DOHH2 (cell line): Measurements from ENCODE around the gene RAX2.
"Not testable (repeated sequence)": the region's sequence is repeated elsewhere in the genome, so short reads cannot be mapped to it uniquely, and the experiment has no call there.

ENCODE experiments used
- H3F3A ChIP-seq: fragments of 200-600 bp; sonication (generic), shearing (Covaris generic); 2 replicates; pipeline ENCODE4 v1.6.0; 2016; ENCODE audit warnings: antibody characterized with exemption, mild to moderate bottlenecking; ENCODE audit not compliant: control insufficient read depth, insufficient read depth
- H3K27ac ChIP-seq: fragments of 200-600 bp; sonication (generic); 2 replicates; pipeline ENCODE4 v1.5.1; 2014; ENCODE audit warnings: low read depth, mild to moderate bottlenecking, low read length, moderate library complexity
- H3K27me3 ChIP-seq: fragments of 200-600 bp; sonication (generic); 2 replicates; pipeline ENCODE4 v1.6.1; 2014; ENCODE audit warnings: mild to moderate bottlenecking, low read length, mixed read lengths; ENCODE audit not compliant: control insufficient read depth
- H3K36me3 ChIP-seq: fragments of 200-600 bp; sonication (generic); 2 replicates; pipeline ENCODE4 v1.6.1; 2014; ENCODE audit warnings: mild to moderate bottlenecking, low read length, moderate library complexity, mixed read lengths; ENCODE audit not compliant: control insufficient read depth
- H3K4me1 ChIP-seq: fragments of 200-600 bp; sonication (generic); 2 replicates; pipeline ENCODE4 v1.6.1; 2014; ENCODE audit warnings: mild to moderate bottlenecking, low read length, mixed read lengths; ENCODE audit not compliant: control insufficient read depth
- H3K4me2 ChIP-seq: fragments of 200-600 bp; sonication (generic); 2 replicates; pipeline ENCODE4 v1.6.0; 2014; ENCODE audit warnings: mild to moderate bottlenecking, low read length, moderate library complexity
- H3K4me3 ChIP-seq: fragments of 200-600 bp; sonication (generic); 2 replicates; pipeline ENCODE4 v1.5.1; 2014; ENCODE audit warnings: mild to moderate bottlenecking, low read length, mixed read lengths
- H3K79me2 ChIP-seq: fragments of 200-600 bp; sonication (generic); 2 replicates; pipeline ENCODE4 v1.6.1; 2014; ENCODE audit warnings: mild to moderate bottlenecking, low read length, mixed read lengths; ENCODE audit not compliant: control insufficient read depth
- H3K9me2 ChIP-seq: fragments of 200-600 bp; sonication (generic); replicated peaks from 2 replicates; pipeline ENCODE4 v1.6.1; 2014; ENCODE audit warnings: mild to moderate bottlenecking, low read length, mixed read lengths; ENCODE audit not compliant: control insufficient read depth
- H3K9me3 ChIP-seq: fragments of 200-600 bp; sonication (generic); 2 replicates; pipeline ENCODE4 v1.6.1; 2014; ENCODE audit warnings: antibody characterized with exemption, low read length, mixed read lengths; ENCODE audit not compliant: control insufficient read depth, insufficient read depth
- H4K20me1 ChIP-seq: fragments of 200-600 bp; sonication (generic); 2 replicates; pipeline ENCODE4 v1.6.0; 2014; ENCODE audit warnings: low read depth, mild to moderate bottlenecking, antibody characterized with exemption, low read length, moderate library complexity; ENCODE audit not compliant: control insufficient read depth, insufficient read depth
- EZH2phosphoT487 ChIP-seq: fragments of 200-600 bp; sonication (generic); IDR thresholded peaks from 2 replicates; pipeline ENCODE4 v1.6.1; 2017; ENCODE audit warnings: borderline replicate concordance, mild to moderate bottlenecking, antibody characterized with exemption, low read length, moderate library complexity, mixed read lengths
- TF ChIP-seq, protein P1 (sequence below): fragments of 200-600 bp; sonication (generic); IDR thresholded peaks from one replicate; pipeline ENCODE4 v1.5.1; 2014; ENCODE audit warnings: antibody characterized with exemption, mild to moderate bottlenecking, low read depth, low read length; ENCODE audit not compliant: poor library complexity, severe bottlenecking

RAX2 gene

DNA sequence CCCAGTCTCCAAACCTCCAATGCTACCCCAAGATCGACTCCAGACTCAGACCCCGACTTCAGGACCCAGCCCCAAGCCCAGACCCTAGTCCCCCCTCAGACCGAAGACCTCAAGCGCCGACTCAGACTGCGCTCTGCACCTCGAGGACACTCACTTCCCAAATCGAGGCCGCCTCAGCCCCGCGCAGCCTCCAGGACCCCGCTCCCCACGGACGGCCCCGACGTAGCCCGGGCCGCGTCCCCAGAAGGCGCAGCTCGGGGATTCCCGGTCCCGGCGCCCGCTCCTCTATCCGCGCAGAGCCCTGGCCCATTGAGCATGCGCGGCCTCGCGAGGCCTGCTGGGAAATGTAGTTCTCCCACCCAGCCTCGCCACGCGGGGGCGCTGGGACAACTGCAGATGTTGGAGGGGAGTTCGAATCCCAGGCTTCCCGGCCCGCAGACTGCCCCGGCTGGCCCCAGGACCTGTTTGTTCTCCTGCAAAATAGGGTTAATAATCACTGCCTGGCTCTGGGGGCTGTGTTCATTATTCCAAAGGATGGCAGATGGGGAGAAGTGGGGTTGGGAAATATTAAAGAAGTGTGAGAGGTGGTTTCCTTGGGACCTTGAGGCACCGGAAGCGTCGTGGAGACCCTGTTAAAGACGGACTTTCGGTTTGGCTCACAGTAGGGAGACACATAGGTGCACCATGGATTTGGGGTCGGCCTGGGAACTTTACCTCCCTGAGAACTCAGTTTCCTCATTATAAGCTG, 10.5 kb downstream of the RAX2 start, which contains the start of gene APBA3:
TSS of gene APBA3 (minus strand) at position 311 of the 748 bp plus-strand sequence. CDS start 1,428 bp downstream, outside the sequence.
- H3K27me3 ChIP-seq, result no peaks in the 10 kb centered on the region
- peaks cover 13% of the 10 kb centered on the region for H3K4me1 ChIP-seq
- no peak for TF ChIP-seq EZH2phosphoT487
- TF ChIP-seq, protein P1, sequence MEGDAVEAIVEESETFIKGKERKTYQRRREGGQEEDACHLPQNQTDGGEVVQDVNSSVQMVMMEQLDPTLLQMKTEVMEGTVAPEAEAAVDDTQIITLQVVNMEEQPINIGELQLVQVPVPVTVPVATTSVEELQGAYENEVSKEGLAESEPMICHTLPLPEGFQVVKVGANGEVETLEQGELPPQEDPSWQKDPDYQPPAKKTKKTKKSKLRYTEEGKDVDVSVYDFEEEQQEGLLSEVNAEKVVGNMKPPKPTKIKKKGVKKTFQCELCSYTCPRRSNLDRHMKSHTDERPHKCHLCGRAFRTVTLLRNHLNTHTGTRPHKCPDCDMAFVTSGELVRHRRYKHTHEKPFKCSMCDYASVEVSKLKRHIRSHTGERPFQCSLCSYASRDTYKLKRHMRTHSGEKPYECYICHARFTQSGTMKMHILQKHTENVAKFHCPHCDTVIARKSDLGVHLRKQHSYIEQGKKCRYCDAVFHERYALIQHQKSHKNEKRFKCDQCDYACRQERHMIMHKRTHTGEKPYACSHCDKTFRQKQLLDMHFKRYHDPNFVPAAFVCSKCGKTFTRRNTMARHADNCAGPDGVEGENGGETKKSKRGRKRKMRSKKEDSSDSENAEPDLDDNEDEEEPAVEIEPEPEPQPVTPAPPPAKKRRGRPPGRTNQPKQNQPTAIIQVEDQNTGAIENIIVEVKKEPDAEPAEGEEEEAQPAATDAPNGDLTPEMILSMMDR, result peak; percentile 85
- peak within 1 kb of the TSS; percentile 82 for H3K27ac ChIP-seq
- no peaks in the 10 kb centered on the region for H3K9me3 ChIP-seq
- H3K4me3 ChIP-seq, result peak within 1 kb of the TSS; percentile 96
- peak within 1 kb of the TSS; percentile 83 for H3K4me2 ChIP-seq
- H3K9me2 ChIP-seq, result no peaks in the 10 kb centered on the region
- H4K20me1 ChIP-seq, result no peaks in the 10 kb centered on the region
- H3F3A ChIP-seq, result peaks cover 7% of the 10 kb centered on the region
- H3K79me2 ChIP-seq, result peaks cover 39% of the 10 kb centered on the region
- H3K36me3 ChIP-seq, result peaks cover 23% of the 10 kb centered on the region

DNA sequence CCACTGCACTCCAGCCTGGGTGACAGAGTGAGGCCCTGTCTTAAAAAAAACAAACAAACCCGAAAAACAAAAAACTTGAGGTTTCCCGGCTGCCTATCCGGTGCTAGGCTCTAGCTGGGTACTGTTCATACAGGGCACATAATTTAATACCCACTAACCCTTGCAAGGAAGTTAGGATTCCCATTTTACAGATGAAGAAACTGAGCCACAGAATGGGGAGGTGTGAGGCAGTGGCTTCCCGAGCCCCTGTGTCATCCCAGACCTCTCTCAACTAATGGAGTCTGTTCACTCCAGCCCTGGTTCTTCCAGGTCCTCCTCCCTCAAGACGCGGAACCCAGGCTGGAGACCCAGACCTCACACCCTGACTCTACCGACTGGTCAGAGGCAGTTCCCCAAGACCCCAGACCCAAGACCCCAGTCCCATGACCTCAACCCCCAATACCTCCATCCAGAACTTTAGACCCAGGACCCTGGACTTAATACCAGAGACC, 11.1 kb downstream of the RAX2 start:
- H3K9me3 ChIP-seq, result no peaks in the 10 kb centered on the region
- peak overlapping the region; percentile 83 for H3K4me2 ChIP-seq
- peaks cover 7% of the 10 kb centered on the region for H3F3A ChIP-seq
- no peaks in the 10 kb centered on the region for H3K9me2 ChIP-seq
- peak overlapping the region; percentile 53; the same call in 1 of the 2 replicates for H3K27ac ChIP-seq
- peaks cover 20% of the 10 kb centered on the region for H3K36me3 ChIP-seq
- no peaks in the 10 kb centered on the region for H3K27me3 ChIP-seq
- H3K79me2 ChIP-seq, result peaks cover 39% of the 10 kb centered on the region
- H3K4me3 ChIP-seq, result peak overlapping the region; percentile 96
- TF ChIP-seq EZH2phosphoT487, result no peak
- TF ChIP-seq, protein P1, result no peak
- no peaks in the 10 kb centered on the region for H4K20me1 ChIP-seq
- H3K4me1 ChIP-seq, result peaks cover 13% of the 10 kb centered on the region

DNA sequence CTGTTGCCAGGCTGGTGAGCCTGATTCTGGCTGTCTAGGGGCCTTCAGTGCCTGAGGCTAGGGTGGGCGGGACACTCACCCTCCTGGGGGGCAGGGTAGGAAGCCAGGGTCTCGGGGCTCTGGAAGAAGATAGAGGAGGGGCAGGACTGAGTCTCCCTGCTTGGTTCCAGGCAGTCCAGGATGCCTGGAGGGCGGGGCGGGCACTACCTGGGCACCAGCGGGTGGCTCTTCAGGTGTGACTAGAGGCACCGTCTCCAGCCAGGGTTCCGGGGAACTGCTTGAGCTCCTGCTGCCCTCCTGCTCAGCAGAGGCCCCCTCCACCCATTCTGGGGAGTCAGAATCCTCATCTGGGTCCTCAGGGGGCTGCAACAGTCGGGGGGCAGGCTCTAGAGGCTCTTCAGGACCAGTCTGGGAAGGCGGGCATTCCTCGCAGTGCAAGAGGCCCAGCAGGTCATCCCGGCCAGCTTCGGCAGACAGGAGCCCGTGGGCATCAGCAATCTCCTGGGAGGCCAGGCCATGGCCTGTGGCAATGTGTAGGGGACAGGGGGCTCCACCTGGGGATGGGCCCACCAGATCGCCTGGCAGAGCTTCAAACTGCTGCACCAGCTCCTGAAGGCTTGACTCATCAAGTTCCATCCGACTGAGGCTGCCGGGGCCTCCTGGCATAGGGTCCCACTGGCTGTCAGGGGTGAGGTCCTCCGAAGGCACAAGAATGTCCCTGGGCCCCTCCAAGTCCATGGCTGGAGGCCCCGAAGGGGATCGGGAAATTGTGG, 12.4 kb downstream of the RAX2 start:
- Histone ChIP-seq H3K36me3 (peaks cover 16% of the 10 kb centered on the region), H3K4me1 (peaks cover 13% of the 10 kb centered on the region), H4K20me1 (no peaks in the 10 kb centered on the region), H3K4me3 (no peak overlapping the region), H3K4me2 (peak overlapping the region; percentile 83; the same call in 1 of the 2 replicates), H3K27me3 (no peaks in the 10 kb centered on the region), H3K79me2 (peaks cover 34% of the 10 kb centered on the region), H3K27ac (no peak overlapping the region), H3K9me3 (no peaks in the 10 kb centered on the region), H3F3A (peaks cover 7% of the 10 kb centered on the region), H3K9me2 (no peaks in the 10 kb centered on the region)
- TF ChIP-seq, protein P1, result no peak
- TF ChIP-seq EZH2phosphoT487, result no peak

DNA sequence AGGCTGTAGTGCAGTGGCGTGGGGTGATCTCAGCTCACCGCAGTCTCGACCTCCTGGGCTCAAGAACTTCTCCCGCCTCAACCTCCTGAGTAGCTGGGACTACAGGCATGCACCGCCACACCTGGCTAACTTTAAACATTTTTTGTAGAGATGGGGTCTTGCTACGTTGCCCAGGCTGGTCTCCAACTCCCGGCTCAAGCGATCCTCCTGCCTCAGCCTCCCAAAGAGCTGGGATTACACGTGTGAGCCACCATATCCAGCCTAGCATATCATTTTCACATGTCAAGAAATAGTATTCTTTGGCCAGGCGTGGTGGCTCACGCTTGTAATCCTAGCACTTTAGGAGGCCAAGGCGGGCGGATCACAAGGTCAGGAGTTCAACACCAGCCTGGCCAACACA, 13.7 kb downstream of the RAX2 start:
- H3K27ac ChIP-seq, H3K4me3 ChIP-seq, H3K9me3 ChIP-seq, H3K9me2 ChIP-seq, H3K27me3 ChIP-seq, H3K4me2 ChIP-seq, H3F3A ChIP-seq, H4K20me1 ChIP-seq: not testable (repeated sequence)
- H3K79me2 ChIP-seq, result peaks cover 31% of the 10 kb centered on the region
- H3K36me3 ChIP-seq, result peaks cover 16% of the 10 kb centered on the region
- H3K4me1 ChIP-seq, result peaks cover 11% of the 10 kb centered on the region

DNA sequence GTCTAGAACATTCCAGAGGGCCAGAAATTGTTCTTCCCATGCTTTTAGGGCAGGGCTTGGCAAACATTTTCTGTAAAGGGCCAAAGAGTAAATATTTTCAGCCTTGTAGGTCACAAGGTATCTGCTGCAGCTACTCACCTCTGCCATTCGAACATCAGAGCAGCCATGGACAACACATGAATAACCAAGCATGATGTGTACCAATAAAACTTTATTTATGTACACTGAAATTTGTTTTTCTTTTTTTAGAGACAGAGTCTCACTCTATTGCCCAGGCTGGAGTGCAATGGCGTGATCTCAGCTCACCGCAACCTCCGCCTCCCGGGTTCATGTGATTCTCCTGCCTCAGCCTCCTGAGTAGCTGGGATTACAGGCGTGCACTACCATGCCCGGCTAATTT, 14.3 kb downstream of the RAX2 start:
- not testable (repeated sequence) for H3K4me1 ChIP-seq, H3F3A ChIP-seq, H3K27me3 ChIP-seq, H4K20me1 ChIP-seq, H3K9me2 ChIP-seq, H3K9me3 ChIP-seq, H3K27ac ChIP-seq, H3K4me2 ChIP-seq, H3K4me3 ChIP-seq
- H3K79me2 ChIP-seq, result peaks cover 27% of the 10 kb centered on the region
- peaks cover 16% of the 10 kb centered on the region for H3K36me3 ChIP-seq
